NCI-H226 (cell line): ENCODE measurements around the gene CAND2.
"Not testable (repeated sequence)": the region's sequence is repeated elsewhere in the genome, so short reads cannot be mapped to it uniquely, and the experiment has no call there.

Source experiments
- DNase-seq: peaks from one replicate; pipeline ENCODE4 v3.0.0-alpha.2; 2015

CAND2 gene

DNA sequence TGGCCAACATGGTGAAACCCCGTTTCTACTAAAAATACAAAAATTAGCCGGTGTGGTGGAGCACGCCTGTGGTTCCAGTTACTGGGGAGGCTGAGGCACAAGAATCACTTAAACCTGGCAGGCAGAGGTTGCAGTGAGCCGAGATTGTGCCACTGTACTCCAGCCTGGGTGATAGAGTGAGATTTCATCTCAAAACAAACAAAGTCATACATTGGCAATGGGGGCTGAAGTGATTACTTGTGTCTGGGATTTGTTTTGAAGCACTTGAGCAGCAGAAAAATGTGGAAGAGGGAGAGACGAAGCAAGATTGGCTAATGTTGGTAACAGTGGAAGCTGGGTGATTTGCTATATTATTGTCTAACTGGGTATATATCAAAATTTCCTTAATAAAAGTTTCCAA, 24.0 kb upstream of the CAND2 start:
- DNase-seq = no peak

DNA sequence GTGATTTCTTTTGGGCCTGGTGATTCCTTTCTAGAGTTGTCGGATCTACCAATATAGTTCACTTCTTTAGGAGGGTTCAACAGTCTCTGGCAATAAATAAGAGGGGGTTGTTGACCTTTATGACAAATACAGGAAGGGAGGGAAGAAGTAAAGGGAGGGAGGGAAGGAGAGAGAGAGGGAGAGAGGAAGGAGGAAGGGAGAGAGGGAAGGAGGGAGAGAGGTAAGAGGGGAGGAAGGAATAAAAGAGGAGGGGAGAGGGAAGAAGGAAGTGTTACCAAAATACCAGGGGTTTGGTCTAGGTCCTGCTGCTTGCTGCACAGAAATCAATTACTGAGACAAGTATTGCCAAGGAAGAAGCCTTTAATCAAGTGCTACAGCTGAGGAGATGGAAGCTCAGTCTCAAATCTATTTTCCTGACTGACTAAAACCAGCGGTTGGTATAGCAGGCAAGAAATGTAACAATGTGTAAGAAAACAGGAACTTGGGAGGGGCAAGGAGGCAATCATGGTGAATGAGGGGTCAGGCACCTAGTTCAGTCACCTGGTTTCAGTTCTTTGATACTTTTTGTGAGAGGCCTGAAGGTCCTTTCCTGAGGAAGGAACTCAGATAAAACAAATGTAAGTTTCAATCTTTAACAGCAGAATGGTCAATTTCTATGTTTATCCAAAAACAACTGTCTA, 23.3 kb upstream of the CAND2 start:
- DNase-seq = no peak

DNA sequence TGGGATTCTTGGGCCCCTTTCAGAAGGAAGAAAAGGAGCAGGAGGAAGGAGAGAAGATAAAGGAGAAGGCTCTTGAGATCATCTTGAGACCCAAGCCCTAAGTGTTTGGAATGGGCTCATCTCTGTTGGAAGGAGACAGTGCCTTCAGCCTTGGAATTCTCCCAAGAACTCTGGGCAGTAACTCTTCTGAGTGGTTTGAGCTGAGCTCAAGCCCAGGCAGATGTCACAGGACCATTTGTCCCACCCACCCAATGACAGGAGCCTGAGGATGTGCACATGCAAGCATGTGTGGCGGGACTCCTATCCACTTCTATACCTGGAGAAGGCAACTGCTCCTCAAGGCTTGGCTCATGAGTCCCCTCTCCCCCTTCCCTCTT, 22.8 kb upstream of the CAND2 start:
- no peak for DNase-seq

DNA sequence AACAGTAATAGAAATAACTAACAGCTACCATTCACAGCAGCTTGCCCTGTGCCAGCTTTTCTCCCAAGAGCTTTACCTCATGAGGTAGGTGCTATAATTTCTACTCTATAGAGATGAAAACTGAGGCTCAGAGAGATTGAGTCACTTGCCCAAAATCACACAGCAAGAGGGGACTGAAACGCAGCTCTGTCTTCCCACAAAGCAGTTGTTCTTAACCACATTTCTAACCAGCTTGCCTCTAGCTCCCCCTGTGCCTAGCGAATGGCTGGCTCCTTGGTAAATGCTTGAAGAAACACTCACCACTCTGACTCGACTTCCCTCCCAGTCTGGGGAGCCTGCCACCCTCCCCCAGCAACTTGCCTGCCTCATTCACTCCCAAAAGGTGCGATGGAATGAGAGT, 21.9 kb upstream of the CAND2 start:
- no peak for DNase-seq

DNA sequence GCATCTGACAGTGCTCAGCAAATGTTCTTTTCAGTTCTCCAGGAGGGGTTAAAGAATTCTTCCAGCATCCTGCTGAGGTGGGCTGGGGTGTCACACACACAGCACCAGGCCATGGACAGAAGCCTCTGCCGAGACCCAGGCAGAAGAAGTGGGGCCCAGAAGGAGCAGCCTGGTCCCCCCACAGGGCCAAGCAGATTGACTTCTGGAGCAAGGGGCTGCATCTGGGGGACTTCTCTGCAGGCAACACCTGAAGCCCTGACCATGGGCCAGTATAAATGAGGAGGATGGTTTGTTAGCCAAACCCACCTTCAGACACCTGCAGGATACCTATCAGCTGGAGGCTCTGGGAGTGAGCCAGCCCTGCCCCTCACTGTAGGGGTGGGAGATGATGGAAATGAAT, 21.3 kb upstream of the CAND2 start:
- no peak for DNase-seq

DNA sequence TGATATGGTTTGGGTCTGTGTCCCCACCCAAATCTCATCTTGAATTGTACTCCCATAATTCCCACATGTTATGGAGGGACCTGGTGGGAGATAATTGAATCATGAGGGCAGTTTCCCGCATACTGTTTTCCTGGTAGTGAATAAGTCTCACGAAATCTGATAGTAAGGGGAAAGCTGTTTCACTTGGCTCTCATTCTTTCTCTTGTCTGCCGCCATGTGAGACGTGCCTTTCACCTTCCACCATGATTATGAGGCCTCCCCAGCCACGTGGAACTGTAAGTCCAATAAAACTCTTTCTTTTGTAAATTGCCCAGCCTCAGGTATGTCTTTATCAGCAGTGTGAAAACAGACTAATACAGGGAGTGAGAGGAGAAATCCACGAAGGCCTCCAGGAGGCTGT, 20.5 kb upstream of the CAND2 start:
- not testable (repeated sequence) for DNase-seq

DNA sequence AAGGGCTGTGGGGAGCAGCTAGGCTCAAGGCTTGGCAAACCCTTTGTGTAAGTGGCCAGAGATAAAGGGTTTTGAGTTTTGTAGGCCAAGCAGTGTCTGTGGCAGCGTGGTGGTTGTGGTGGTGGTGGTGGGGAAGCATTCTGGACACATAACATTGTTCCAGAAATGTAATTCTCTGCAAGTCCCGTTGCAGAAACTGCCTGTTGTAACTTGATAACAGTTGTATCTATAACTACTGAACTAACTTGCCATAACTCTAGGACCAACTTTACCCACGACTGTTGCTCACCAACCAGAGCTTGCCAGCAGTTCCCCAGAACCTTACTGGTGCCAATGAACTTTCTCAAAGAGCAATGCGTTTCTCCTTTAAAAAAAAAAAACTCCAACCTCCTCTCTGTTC, 19.3 kb upstream of the CAND2 start:
- no peak for DNase-seq

DNA sequence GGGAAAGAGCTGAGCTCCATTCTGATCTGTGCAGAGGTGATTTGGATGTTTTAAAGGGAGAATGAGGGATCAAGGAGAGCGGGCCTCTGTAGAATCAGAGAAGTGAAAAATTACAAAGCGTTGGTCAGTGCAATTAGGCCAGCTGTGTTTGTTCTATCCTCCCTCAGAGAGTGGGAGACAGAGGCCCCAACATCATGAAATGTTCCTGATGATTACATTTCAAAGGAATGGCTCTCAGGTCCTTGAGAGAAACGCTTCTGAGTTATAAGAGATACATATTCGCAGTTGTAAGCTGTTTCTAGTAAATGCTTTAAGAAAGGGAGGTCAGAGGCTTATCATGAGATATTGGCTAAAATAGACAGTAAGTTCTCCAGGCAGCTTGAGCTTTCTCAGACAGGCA, 15.7 kb upstream of the CAND2 start:
- DNase-seq = no peak

DNA sequence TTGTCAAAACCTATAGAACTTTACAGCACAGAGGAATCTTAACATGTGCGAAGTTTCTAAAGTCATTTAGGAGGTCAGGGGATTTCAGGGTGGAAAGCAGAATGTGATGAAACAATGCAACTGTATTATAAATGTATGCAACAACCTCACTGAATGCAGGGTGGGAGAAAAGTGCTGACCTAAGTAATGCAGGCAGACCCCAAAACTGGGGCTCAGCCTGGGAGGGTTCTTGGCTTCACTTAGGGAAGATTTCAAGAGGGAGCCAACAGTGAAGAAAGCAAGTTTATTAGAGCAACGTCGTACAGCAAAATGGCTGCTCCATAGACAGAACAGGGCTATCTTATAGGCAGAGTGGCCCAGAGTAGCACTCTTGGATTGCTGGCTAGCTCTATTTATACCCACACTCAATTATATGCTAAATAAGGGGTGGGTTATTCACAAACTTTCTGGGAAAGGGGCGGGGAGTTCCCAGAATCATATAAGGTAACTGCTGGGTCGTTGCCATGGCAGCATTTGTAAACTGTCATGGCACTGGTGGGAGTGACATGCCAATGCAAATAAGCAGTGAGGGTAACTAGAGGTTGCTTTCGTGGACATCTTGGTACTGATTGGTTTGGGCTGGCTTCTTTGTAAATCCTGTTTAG, 14.2 kb upstream of the CAND2 start:
- DNase-seq = peak; percentile 81

DNA sequence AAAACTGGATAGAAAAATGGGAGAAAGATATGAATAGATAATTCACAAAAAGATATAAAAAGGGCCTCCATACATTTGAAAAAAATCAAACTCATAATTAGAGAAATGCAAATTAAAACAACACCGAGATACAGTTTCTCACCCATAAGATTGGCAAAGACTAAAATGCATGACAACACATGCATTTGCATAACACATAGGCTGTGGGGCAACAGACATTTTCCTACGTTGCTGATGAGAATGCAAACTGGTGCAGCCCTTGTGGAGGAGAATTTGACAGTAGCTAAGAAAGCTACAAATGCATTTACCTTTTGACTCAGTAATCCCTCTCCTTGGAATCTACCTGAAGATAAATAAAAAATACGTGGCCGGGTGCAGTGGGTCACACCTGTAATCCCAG, 11.4 kb upstream of the CAND2 start:
- no peak for DNase-seq

DNA sequence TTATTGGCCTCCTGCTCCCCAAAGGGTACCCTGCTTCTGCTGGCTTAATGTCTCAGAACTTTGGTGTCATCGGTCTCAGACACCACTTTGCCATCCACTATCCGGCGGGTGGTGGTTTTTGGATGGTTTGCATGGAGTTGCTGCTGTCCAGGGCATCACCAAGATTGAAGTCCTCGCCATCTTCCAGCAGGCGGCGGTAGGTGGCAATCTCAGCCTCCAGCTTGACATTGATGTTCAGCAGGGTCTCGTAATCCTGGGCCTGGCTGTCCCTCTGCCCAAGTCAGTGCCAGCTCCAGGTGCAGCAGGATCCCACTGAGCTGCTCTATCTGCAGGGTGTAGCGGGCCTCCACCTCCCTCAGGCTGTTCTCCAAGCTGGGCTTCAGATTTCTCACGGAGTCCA, 9.1 kb upstream of the CAND2 start:
- DNase-seq = not testable (repeated sequence)

DNA sequence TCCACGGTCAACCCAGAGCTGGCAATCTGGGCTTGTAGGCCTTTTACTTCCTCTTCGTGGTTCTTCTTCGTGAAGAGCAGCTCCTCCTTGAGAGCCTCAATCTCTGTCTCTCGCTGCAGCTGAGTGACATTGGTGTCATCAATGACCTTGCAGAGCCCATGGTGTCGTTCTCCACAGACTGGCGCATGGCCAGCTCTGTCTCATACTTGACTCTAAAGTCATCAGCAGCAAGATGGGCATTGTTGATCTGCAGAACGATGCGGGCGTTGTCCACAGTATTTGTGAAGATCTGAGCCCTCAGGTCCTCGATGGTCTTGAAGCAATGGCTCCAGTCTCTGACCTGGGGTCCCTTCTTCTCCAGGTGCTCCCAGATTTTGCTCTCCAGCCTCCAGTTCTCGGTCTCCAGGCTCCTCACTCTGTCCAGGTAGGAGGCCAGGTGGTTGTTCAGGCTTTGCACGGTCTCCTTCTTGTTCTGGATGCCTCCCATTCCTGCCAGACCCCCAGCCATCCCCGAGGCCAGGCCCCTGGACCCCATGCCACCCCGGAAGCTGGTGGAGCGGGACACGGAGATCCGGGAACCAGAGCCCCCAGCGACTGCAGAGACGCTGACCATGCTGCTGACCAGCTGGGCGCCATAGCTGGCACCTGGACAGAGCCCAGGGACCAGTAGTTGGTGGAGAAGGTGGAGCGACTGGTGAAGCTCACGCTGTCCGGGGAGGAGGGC, 8.4 kb upstream of the CAND2 start:
- not testable (repeated sequence) for DNase-seq

DNA sequence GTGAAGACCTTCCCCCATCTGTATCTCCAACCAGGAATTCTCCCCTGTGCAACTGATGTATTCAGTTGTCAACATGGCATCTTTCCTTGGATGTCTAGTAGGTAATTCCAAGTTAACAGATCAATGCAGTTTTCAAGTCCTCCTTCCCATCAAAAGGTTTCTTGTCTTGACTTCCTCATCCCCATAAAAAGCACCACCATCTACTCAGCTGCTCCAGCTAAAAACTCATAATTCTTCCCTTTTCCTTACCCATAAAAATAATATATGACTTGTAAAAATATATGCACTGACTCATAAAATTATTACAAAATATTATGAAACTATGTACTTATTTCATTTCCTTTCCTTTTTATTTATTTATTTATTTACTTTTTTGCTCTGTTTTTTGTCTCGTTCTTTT, 5.0 kb upstream of the CAND2 start:
- no peak for DNase-seq

DNA sequence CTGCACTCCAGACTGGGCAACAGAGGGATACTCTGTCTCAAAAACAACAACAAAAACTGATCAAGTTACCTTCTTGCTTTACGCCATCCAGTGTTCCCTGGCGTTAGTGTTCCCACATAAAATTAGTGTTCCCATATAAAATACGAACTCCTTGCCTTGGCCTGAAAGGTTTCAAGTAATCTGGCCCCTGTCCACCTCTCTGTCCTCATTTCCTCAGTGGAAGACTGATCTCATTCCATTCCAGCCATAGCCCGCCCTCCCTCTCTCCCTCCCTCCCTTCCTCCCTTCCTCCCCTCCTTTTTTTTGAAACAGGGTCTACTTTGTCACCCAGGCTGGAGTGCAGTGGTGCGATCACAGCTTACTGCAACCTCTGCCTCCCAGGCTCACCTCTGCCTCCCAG, 2.8 kb upstream of the CAND2 start:
- no peak for DNase-seq

DNA sequence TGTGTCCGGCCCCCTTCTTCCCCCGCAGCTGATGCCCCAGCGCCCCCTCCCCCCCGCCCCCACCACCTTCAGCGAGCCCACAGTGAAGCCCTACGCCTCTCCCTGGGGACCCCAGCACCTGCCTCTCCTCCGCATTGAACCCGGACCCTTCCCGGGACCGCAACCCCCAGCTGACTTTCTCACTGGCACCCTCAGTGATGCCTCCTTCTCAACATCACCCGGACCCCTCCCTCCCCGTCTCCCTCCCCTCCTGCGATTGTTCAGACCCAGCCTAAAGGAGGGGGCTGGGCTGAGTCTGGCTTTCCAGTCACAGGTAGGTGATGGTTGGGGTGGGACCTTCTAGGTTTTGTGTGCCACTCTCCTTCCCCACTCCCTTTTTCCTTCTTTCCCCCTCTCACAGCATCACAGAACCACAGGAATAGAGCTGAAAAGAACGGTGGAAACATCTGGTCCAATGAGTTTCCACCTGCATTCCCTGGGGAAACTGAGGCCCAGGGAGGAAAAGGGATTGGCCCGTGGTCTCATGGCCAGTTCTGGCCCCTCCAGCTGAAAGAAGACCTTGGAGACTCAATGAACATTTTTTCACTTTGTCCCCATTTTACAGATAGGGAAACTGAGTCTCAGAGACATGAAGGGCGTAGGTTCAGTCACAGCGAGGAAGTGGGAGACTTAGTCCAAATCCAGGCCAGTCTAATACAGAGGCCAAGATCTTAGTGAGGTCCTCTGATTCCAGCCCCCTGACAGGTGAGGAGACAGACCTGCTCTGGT, 828 bp downstream of the CAND2 start:
- no peak for DNase-seq

DNA sequence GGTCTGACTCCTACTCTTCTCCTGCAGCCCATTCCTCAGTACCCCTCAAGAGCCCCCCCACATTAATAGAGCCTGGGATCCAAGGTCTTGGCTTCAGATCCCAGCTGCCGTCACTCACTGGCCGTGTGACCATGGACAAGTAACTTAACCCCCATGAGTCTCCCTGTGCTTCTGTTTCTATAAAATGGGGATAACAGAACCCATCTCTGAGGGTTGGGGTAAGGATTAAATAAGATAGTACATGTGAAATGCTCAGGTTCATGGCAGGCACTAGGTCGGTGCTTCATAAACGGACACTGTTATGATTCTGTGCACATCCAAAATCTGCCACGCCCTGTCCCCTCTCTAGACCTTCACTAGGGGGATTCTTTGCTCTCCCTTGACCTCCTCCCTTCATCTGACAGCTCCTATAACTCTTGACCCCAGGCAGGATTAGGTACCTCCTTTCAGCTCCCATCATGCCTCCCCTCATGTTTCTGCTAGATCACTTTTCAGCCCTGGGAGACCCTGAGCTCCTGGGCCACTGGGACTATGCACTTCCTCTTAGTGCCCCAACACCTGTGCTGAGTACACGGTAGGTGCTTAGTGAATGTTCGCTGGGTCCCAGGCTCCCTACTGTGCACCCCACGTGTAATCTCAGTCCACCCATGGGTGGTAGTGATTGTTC, 1.5 kb downstream of the CAND2 start:
- DNase-seq = no peak

DNA sequence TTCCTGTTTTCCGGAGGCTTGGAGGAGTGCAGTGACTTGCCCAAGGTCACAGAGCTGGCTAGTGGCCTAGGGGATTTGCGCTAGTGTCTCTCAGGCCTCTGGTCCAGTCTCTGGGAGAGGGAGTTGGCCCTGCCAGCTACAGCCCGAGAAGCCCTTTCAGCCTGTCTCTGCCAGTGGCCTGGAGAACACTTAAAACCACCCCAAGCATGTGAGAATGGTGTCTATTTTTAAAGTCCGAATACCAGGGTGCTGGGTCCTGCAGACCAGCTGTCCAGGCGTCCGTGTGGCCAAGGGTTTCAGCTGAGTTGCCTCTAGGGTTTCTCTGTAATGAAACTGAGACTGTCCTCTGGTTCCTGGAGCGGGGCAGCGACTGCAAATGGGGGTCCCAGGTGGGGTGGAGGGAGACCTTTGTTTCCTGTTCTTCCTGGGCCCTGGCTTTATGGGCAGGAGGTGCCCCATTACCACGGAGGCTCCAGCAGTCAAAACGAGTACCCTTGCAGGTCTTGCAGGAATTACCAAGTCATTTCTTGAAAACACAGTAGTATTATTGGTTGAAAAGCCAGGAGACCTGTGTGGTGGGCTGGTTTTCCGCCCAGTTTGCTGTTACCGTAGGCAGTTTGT, 2.2 kb downstream of the CAND2 start:
- DNase-seq = no peak

DNA sequence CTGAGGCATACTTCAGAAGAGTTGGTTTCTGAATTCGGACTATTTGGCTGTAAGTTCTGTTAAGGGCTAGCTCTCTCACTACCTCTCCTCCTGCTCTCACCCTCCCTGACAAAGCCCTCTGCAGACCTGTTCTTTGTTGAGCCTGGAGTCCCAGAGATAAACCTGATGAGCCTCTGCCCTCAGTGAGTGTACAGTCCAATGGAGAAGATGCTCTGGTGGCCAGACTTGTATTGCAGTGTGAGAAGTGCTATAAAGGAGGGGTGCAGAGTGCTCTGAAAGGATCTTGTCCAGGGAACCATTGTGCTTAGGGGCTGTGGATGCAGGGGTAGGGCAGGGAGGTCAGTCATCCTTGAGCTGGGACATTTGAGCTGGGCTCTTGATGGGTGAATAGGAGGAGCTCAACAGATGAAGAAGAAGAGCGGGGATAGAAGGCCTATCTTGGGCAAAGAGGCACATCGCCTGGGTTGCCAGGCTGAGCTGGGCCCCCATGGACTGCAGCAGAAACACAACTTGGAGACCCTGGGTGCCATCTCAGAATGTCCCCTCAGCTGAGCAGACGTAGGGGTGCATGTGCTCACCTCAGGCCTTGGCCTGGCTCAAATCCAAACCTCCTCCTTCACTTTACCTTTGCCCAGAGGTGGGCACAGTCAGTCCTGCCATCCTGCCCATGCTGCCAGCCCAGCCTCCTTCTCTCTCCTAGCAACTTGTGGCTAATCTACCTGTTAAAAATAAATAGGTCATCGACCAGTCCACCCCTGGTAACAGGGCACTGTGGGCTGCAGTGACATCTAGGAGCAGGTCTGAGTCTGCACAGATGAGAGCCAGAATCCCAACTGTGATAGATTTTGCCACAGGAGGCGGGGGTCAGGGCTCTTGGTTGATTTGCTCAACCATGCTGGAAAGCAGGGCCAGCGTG, 3.3 kb downstream of the CAND2 start:
- no peak for DNase-seq

DNA sequence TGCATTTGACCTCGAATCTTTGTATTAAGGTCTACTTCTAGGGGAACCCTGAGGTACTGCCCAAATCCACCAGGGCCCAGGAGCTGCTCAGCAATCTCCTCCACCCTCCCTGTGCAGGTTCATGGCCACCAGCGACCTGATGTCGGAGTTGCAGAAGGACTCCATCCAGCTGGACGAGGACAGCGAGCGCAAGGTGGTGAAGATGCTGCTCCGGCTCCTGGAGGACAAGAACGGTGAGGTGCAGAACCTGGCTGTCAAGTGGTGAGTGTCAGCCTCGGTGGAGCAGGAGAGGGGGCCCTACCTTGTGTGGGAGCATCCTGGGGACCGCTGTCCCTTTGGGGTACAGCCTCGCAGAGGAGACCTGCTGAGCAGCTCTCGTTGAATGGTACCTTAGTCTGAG, 6.9 kb downstream of the CAND2 start:
- no peak for DNase-seq

DNA sequence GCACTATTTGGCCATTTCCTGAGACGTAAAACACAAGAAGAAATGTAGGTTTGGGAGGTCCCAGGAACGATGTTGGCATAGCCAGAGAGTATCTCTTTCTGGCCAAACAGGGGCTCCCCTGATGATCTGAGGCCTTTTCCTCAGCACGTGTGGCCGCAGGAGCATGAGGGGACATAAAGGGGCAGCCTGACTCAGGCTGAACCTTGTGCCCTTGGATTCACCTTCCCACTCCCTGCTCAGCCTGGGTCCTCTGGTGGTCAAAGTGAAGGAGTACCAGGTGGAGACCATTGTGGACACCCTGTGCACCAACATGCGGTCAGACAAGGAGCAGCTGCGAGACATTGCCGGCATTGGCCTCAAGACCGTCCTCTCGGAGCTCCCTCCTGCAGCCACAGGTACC, 10.6 kb downstream of the CAND2 start:
- DNase-seq = no peak

DNA sequence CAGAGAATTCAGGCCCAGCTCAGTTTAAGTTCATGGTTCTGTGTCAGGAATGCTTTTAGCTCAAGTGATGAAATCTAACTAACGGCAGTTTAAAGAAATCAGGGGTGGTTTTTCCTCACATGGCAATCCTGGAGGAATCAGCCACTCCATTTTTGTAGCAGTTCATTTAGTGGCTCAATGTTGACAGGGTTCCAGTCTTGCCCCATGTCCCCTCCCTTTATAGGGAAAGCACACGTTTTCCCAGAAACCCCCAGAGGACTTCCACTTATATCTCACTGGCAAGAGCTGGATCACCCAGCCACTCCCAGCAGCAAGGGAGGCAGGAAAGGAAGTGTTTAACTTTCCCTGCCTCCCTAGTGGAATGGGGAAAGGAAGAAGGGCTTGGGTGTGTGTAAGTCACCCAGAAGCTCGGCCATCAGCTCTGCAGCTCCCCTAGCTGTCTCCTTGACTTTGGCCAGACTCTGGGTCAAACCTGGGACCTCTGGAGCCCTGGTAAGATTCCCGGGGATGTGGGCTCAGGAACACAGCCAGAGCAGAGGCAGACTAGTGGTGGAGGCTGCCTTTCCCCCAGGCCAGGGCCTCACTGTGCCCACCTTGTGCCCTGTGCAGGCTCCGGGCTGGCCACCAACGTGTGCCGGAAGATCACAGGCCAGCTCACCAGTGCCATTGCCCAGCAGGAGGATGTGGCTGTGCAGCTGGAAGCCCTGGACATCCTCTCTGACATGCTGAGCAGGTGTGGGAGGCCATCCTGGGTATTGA, 11.3 kb downstream of the CAND2 start:
- no peak for DNase-seq
